Astrocyte of the hippocampus (primary cell): ENCODE measurements around the gene TMEM270.
A peak's percentile ranks its signal among the peaks of the same experiment; 100 is the strongest.
"Not testable (repeated sequence)": the region's sequence is repeated elsewhere in the genome, so short reads cannot be mapped to it uniquely, and the experiment has no call there.

Source experiments
- DNase-seq: peaks from one replicate; pipeline ENCODE4 v3.0.0; 2011; ENCODE audit warnings: low read depth, low spot score

TMEM270 gene

GRCh38 chr7:73858807-73859206 lies 2.2 kb upstream of the TMEM270 start:
- no peak for DNase-seq

- no peak for DNase-seq
These were observed 346 bp downstream of the TMEM270 start for GRCh38 chr7:73861305-73861704.

GRCh38 chr7:73864981-73865711 lies 4.2 kb downstream of the TMEM270 start:
- DNase-seq, result no peak

- peak; percentile 83 for DNase-seq
These were observed 4.9 kb downstream of the TMEM270 start for GRCh38 chr7:73865738-73866445.

- DNase-seq, result no peak
These were observed 5.4 kb downstream of the TMEM270 start for GRCh38 chr7:73866446-73866767.

- DNase-seq, result peak; percentile 42
These were observed 8.2 kb downstream of the TMEM270 start for GRCh38 chr7:73869011-73869798.

GRCh38 chr7:73870041-73870492 lies 9.1 kb downstream of the TMEM270 start:
- DNase-seq, result no peak

- DNase-seq, result no peak
These were observed 10.4 kb downstream of the TMEM270 start for GRCh38 chr7:73871163-73872011.

GRCh38 chr7:73872056-73872908 lies 11.3 kb downstream of the TMEM270 start:
- no peak for DNase-seq

- no peak for DNase-seq
These were observed 15.4 kb downstream of the TMEM270 start for GRCh38 chr7:73876361-73876760.

GRCh38 chr7:73876973-73877372 lies 16.0 kb downstream of the TMEM270 start:
- DNase-seq, result no peak

- DNase-seq, result no peak
These were observed 19.2 kb downstream of the TMEM270 start for GRCh38 chr7:73879977-73880681.

GRCh38 chr7:73880755-73881328 lies 19.9 kb downstream of the TMEM270 start:
- DNase-seq, result no peak

GRCh38 chr7:73881352-73882046 lies 20.5 kb downstream of the TMEM270 start:
- no peak for DNase-seq

GRCh38 chr7:73882047-73882402 lies 21.1 kb downstream of the TMEM270 start:
- DNase-seq, result no peak

GRCh38 chr7:73884867-73885422 lies 24.0 kb downstream of the TMEM270 start:
- not testable (repeated sequence) for DNase-seq

- no peak for DNase-seq
These were observed 24.5 kb downstream of the TMEM270 start for GRCh38 chr7:73885433-73885974.
